SK-N-SH treated with all-trans-retinoic acid at 6 μM for 48 hours (cell line): ENCODE measurements around the gene PHF19.

Source experiments
- ATAC-seq: fragments of 200-7000 bp; cut with Tn5 transposase; 3 replicates; pipeline ENCODE4 v1.9.1; 2020; ENCODE audit warnings: mild to moderate bottlenecking, moderate library complexity
- ARNTL ChIP-seq: fragments of 450-650 bp; formaldehyde crosslinking; IDR thresholded peaks from 2 replicates; pipeline ENCODE4 v1.5.0; 2020; ENCODE audit warnings: low read depth, mild to moderate bottlenecking, moderate library complexity, borderline replicate concordance
- BACH2 ChIP-seq: fragments of 250-450 bp; sonication (Bioruptor Pico); IDR thresholded peaks from 2 replicates; pipeline ENCODE4 v1.9.0; 2021; ENCODE audit warnings: mild to moderate bottlenecking, borderline replicate concordance
- CSDC2 ChIP-seq: fragments of 250-450 bp; sonication (Bioruptor Pico); IDR thresholded peaks from 2 replicates; pipeline ENCODE4 v1.5.0; 2020; ENCODE audit warnings: mild to moderate bottlenecking, moderate library complexity
- ESRRG ChIP-seq: fragments of 250-450 bp; sonication (Bioruptor Pico); IDR thresholded peaks from 2 replicates; pipeline ENCODE4 v1.6.1; 2021; ENCODE audit warnings: mild to moderate bottlenecking
- GLIS3 ChIP-seq: fragments of 250-450 bp; sonication (Bioruptor Pico); IDR thresholded peaks from 2 replicates; pipeline ENCODE4 v1.5.0; 2020; ENCODE audit warnings: mild to moderate bottlenecking, moderate library complexity
- ISL1 ChIP-seq: fragments of 250-450 bp; sonication (Bioruptor Pico); IDR thresholded peaks from 2 replicates; pipeline ENCODE4 v2.1.2; 2022; ENCODE audit warnings: mild to moderate bottlenecking, moderate library complexity
- OSR1 ChIP-seq: fragments of 250-450 bp; sonication (Bioruptor Pico); IDR thresholded peaks from 2 replicates; pipeline ENCODE4 v1.8.0; 2022; ENCODE audit warnings: moderate library complexity, mild to moderate bottlenecking, inconsistent platforms
- PPARA ChIP-seq: fragments of 250-450 bp; sonication (Bioruptor Pico); IDR thresholded peaks from 2 replicates; pipeline ENCODE4 v1.5.0; 2020; ENCODE audit warnings: mild to moderate bottlenecking, borderline replicate concordance
- SNAI2 ChIP-seq: fragments of 250-450 bp; sonication (Bioruptor Pico); IDR thresholded peaks from 2 replicates; pipeline ENCODE4 v1.5.0; 2020; ENCODE audit warnings: mild to moderate bottlenecking, moderate library complexity
- TCF4 ChIP-seq: fragments of 250-450 bp; sonication (Bioruptor Pico); IDR thresholded peaks from 2 replicates; pipeline ENCODE4 v1.8.0; 2021; ENCODE audit warnings: mild to moderate bottlenecking, moderate library complexity, borderline replicate concordance
- TOX ChIP-seq: fragments of 250-450 bp; sonication (Bioruptor Pico); IDR thresholded peaks from 2 replicates; pipeline ENCODE4 v1.8.0; 2021; ENCODE audit warnings: mild to moderate bottlenecking, moderate library complexity, borderline replicate concordance
- ZC3H10 ChIP-seq: fragments of 250-450 bp; sonication (Bioruptor Pico); IDR thresholded peaks from 2 replicates; pipeline ENCODE4 v1.5.1; 2021; ENCODE audit warnings: mild to moderate bottlenecking, moderate library complexity
- ZFP3 ChIP-seq: fragments of 250-450 bp; sonication (Bioruptor Pico); IDR thresholded peaks from 2 replicates; pipeline ENCODE4 v1.5.0; 2020; ENCODE audit warnings: mild to moderate bottlenecking, moderate library complexity
- ZFP30 ChIP-seq: fragments of 450-650 bp; formaldehyde crosslinking; IDR thresholded peaks from 2 replicates; pipeline ENCODE4 v1.5.0; 2022; ENCODE audit warnings: mild to moderate bottlenecking, moderate library complexity
- ZNF565 ChIP-seq: fragments of 450-650 bp; formaldehyde crosslinking; conservative IDR thresholded peaks from 2 replicates; pipeline ENCODE4 v1.5.0; 2020; ENCODE audit warnings: low read depth, mild to moderate bottlenecking, moderate library complexity
- ZNF70 ChIP-seq: fragments of 450-650 bp; formaldehyde crosslinking; IDR thresholded peaks from 2 replicates; pipeline ENCODE4 v1.5.0; 2020; ENCODE audit warnings: mild to moderate bottlenecking, moderate library complexity
- ZNF8 ChIP-seq: fragments of 450-650 bp; formaldehyde crosslinking; IDR thresholded peaks from 2 replicates; pipeline ENCODE4 v1.5.0; 2020; ENCODE audit warnings: mild to moderate bottlenecking, moderate library complexity
- TF ChIP-seq, protein P1 (sequence below): fragments of 250-450 bp; sonication (Bioruptor Pico); IDR thresholded peaks from 2 replicates; pipeline ENCODE4 v1.5.0; 2020; ENCODE audit warnings: mild to moderate bottlenecking, moderate library complexity
- TF ChIP-seq, protein P2 (sequence below): fragments of 250-450 bp; sonication (Bioruptor Pico); IDR thresholded peaks from 2 replicates; pipeline ENCODE4 v1.5.1; 2020; ENCODE audit warnings: low read depth, mild to moderate bottlenecking, moderate library complexity
- TF ChIP-seq, protein P3 (sequence below): fragments of 250-450 bp; sonication (Bioruptor Pico); IDR thresholded peaks from 2 replicates; pipeline ENCODE4 v1.8.0; 2020; ENCODE audit warnings: mild to moderate bottlenecking, moderate library complexity, borderline replicate concordance
- TF ChIP-seq, protein P4 (sequence below): fragments of 250-450 bp; sonication (Bioruptor Pico); IDR thresholded peaks from 2 replicates; pipeline ENCODE4 v1.8.0; 2021; ENCODE audit warnings: low read depth, mild to moderate bottlenecking, moderate library complexity, borderline replicate concordance
- TF ChIP-seq, protein P5 (sequence below): fragments of 250-450 bp; sonication (Bioruptor Pico); IDR thresholded peaks from 2 replicates; pipeline ENCODE4 v1.5.1; 2021; ENCODE audit warnings: mild to moderate bottlenecking, moderate library complexity

Gene PHF19

DNA sequence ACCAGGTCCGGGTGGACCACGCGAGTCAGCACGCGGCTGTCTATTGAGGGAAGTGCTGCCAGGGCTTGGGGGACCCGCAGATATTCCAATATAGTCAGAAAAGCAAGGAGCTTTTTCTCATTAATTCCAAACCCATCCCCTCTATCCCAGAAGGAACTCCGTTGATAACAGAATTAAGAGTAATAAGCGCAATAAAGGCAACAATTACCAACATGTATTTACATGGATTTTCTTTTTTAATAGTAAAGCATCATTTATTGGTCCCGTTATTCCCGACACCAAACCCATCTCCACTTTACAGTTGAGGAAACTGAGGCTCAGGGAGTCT lies 7.7 kb downstream of the PHF19 start:
- no peak for TF ChIP-seq ZFP30 (CRISPR knock-in tag)
- no peak for TF ChIP-seq ZC3H10 (CRISPR knock-in tag)
- TF ChIP-seq OSR1 (CRISPR knock-in tag): no peak
- no peak for TF ChIP-seq ISL1 (CRISPR knock-in tag)
- TF ChIP-seq ZNF565 (CRISPR knock-in tag): no peak
- no peak for TF ChIP-seq CSDC2
- TF ChIP-seq, protein P1, sequence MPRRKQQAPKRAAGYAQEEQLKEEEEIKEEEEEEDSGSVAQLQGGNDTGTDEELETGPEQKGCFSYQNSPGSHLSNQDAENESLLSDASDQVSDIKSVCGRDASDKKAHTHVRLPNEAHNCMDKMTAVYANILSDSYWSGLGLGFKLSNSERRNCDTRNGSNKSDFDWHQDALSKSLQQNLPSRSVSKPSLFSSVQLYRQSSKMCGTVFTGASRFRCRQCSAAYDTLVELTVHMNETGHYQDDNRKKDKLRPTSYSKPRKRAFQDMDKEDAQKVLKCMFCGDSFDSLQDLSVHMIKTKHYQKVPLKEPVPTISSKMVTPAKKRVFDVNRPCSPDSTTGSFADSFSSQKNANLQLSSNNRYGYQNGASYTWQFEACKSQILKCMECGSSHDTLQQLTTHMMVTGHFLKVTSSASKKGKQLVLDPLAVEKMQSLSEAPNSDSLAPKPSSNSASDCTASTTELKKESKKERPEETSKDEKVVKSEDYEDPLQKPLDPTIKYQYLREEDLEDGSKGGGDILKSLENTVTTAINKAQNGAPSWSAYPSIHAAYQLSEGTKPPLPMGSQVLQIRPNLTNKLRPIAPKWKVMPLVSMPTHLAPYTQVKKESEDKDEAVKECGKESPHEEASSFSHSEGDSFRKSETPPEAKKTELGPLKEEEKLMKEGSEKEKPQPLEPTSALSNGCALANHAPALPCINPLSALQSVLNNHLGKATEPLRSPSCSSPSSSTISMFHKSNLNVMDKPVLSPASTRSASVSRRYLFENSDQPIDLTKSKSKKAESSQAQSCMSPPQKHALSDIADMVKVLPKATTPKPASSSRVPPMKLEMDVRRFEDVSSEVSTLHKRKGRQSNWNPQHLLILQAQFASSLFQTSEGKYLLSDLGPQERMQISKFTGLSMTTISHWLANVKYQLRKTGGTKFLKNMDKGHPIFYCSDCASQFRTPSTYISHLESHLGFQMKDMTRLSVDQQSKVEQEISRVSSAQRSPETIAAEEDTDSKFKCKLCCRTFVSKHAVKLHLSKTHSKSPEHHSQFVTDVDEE: no peak
- TF ChIP-seq GLIS3 (CRISPR knock-in tag): no peak
- no peak for TF ChIP-seq PPARA (CRISPR knock-in tag)
- TF ChIP-seq, protein P2, sequence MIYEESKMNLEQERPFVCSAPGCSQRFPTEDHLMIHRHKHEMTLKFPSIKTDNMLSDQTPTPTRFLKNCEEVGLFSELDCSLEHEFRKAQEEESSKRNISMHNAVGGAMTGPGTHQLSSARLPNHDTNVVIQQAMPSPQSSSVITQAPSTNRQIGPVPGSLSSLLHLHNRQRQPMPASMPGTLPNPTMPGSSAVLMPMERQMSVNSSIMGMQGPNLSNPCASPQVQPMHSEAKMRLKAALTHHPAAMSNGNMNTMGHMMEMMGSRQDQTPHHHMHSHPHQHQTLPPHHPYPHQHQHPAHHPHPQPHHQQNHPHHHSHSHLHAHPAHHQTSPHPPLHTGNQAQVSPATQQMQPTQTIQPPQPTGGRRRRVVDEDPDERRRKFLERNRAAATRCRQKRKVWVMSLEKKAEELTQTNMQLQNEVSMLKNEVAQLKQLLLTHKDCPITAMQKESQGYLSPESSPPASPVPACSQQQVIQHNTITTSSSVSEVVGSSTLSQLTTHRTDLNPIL (CRISPR knock-in tag): no peak
- TF ChIP-seq TCF4 (CRISPR knock-in tag): no peak
- no peak for TF ChIP-seq ZNF8 (CRISPR knock-in tag)
- no peak for TF ChIP-seq SNAI2 (CRISPR knock-in tag)
- TF ChIP-seq, protein P3, sequence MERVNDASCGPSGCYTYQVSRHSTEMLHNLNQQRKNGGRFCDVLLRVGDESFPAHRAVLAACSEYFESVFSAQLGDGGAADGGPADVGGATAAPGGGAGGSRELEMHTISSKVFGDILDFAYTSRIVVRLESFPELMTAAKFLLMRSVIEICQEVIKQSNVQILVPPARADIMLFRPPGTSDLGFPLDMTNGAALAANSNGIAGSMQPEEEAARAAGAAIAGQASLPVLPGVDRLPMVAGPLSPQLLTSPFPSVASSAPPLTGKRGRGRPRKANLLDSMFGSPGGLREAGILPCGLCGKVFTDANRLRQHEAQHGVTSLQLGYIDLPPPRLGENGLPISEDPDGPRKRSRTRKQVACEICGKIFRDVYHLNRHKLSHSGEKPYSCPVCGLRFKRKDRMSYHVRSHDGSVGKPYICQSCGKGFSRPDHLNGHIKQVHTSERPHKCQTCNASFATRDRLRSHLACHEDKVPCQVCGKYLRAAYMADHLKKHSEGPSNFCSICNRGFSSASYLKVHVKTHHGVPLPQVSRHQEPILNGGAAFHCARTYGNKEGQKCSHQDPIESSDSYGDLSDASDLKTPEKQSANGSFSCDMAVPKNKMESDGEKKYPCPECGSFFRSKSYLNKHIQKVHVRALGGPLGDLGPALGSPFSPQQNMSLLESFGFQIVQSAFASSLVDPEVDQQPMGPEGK: no peak
- no peak for TF ChIP-seq ZFP3 (CRISPR knock-in tag)
- TF ChIP-seq, all 23 proteins: peak for 0
- no peak for ATAC-seq

DNA sequence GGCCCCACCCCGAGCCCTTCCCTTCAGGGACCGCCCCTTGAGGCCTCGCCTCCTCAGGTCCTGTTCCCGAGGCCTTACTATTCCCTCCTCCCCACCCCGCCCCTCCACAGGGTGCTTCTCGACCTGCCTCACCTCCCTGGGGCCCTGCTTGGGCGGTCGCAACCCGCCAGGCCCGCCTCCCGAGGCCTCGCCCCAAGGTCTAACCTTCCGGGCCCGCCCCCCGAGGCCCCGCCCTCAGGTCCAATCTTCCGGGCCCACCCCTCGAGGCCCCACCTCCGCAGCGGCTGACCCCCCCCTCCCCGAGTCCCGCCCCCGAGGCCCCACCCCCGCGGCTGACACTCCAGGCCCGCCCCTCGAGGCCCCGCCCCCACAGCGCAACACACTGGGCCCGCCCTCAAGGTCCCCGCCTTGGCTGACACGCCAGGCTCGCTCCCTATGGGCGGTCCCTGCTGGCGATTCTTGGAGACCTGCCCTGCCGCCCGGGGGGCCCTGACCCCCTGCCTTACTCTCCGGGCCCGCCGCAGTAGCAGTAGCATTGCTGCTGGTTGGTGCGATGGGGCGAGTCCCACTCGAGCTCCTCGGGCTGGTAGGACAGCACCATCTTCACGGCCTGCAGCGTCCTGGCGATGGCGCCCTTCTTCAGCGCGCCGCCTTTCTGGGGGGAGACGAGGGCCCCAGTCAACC lies 8.2 kb downstream of the PHF19 start:
- ATAC-seq: peak; percentile 56
- no peak for TF ChIP-seq BACH2 (CRISPR knock-in tag)
- no peak for TF ChIP-seq ZFP3 (CRISPR knock-in tag)
- no peak for TF ChIP-seq SNAI2 (CRISPR knock-in tag)
- TF ChIP-seq, protein P4, sequence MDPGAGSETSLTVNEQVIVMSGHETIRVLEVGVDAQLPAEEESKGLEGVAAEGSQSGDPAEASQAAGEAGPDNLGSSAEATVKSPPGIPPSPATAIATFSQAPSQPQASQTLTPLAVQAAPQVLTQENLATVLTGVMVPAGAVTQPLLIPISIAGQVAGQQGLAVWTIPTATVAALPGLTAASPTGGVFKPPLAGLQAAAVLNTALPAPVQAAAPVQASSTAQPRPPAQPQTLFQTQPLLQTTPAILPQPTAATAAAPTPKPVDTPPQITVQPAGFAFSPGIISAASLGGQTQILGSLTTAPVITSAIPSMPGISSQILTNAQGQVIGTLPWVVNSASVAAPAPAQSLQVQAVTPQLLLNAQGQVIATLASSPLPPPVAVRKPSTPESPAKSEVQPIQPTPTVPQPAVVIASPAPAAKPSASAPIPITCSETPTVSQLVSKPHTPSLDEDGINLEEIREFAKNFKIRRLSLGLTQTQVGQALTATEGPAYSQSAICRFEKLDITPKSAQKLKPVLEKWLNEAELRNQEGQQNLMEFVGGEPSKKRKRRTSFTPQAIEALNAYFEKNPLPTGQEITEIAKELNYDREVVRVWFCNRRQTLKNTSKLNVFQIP (CRISPR knock-in tag): no peak
- TF ChIP-seq TCF4 (CRISPR knock-in tag): no peak
- no peak for TF ChIP-seq GLIS3 (CRISPR knock-in tag)
- TF ChIP-seq ARNTL (CRISPR knock-in tag): no peak
- TF ChIP-seq, protein P3: no peak
- TF ChIP-seq, protein P5, sequence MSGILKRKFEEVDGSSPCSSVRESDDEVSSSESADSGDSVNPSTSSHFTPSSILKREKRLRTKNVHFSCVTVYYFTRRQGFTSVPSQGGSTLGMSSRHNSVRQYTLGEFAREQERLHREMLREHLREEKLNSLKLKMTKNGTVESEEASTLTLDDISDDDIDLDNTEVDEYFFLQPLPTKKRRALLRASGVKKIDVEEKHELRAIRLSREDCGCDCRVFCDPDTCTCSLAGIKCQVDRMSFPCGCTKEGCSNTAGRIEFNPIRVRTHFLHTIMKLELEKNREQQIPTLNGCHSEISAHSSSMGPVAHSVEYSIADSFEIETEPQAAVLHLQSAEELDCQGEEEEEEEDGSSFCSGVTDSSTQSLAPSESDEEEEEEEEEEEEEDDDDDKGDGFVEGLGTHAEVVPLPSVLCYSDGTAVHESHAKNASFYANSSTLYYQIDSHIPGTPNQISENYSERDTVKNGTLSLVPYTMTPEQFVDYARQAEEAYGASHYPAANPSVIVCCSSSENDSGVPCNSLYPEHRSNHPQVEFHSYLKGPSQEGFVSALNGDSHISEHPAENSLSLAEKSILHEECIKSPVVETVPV (CRISPR knock-in tag): no peak
- no peak for TF ChIP-seq ZNF565 (CRISPR knock-in tag)
- TF ChIP-seq OSR1 (CRISPR knock-in tag): no peak
- no peak for TF ChIP-seq ISL1 (CRISPR knock-in tag)
- TF ChIP-seq ZNF70: no peak
- TF ChIP-seq, protein P2 (CRISPR knock-in tag): no peak
- no peak for TF ChIP-seq ESRRG (CRISPR knock-in tag)
- TF ChIP-seq ZC3H10 (CRISPR knock-in tag): no peak
- TF ChIP-seq ZFP30 (CRISPR knock-in tag): no peak
- TF ChIP-seq TOX: no peak
- TF ChIP-seq, all 23 proteins: peak for 0
